ENCODE results near the gene SPATA6L. TPM values are rescaled to one million over a fixed set of nuclear protein-coding genes. Genes with fewer than 3 reads are reported as not detected.

Gene SPATA6L, protein sequence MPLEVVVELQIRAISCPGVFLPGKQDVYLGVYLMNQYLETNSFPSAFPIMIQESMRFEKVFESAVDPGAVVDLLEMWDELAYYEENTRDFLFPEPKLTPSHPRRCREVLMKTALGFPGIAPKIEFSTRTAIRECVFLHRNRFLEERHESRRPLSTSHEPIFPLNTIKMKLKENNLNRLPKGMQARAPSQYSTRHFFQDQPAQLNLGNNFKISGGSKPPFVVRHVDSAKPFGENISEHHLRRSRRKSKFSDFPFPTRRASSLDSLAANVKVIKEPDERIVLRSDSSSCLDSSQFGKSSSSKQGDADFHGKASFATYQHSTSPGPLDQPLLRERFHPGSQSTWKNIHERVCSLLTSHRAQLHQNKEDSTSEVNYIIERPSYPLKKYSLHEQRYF
- total RNA-seq: 0.22 and 0.43 TPM in 2 replicates

DNA sequence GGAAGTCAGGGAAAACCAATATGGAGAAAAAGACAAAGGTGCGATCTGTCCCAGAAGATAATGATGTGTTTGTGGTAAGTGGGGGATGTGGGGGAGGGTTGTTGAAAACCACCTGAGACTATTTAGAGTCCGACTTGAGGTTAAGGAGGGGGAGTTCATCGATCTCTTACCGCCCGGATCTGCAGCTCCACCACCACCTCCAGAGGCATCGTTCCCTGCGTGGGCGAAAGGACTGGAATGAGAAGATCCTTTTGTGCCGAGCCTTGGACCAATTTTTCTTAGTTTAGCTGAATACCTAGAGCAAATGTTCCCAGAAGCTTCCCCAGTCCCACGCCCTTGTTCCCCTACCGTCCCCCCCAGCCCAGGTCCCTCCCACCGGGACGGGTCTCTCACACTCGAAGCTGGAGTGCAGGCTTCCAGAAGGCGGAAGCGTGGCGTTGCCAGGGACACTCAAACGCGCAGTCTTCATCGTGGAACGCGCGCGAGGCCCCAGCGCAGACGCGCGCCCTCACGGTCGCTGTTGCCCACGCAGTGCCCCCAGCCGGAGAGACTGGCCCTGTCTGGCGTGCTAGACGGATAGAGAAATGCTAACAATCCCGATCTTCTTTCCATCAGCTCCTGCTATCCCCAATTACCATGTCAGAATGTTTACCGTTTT is at the start of gene SPATA6L:
Gene SPATA6L, minus strand, starts transcription at position 439 of the 658 bp plus-strand sequence. Its CDS starts 230 bp downstream, at position 209.

DNA sequence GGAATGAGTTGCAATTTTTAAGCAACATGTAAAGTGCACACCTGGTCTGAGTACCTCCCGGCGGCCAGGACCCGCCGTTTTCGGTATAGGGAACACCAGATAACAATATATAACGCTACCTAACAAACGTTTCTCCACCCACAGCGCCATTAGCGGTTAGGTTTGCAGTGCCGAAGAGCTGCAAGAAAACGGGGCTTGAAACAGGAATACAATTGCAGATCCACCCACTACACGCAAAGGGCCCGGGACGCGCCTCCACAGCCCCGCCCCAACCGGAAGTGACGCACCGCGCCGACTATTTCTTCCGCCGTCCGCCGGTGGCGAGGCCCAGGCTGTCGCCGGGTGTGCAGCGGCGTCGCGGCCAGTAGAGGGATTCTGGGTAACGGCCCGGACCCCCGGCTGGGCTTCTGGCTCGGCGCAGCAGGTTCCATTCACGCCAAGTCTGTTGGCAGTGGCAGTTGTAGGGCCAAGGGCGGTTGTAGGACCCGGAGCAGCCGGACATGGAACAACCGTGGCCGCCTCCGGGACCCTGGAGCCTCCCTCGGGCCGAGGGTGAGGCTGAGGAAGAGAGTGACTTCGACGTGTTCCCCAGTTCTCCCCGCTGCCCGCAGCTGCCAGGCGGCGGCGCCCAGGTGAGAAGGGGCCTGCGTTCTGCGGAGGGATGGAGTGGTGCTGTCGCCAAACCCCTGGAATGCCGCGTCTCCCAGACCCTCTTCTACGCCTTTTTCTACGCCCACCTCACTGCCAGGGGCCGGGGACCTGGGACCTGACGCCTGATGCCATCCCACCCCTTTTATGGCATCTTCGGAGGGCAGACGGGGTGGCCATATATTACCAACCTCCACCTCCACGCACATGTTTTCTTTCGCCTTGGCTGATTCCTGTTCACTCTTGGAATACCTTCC is 13.2 kb upstream of the SPATA6L start, which contains the start of gene CDC37L1:
Gene CDC37L1, plus strand, starts transcription at position 302 of the 905 bp plus-strand sequence. Its CDS starts 199 bp downstream, at position 501.

GRCh38 chr9:4662108-4662988 is 3.9 kb downstream of the SPATA6L start, which contains the start of gene PLPP6:
Gene PLPP6 (plus strand): TSS chr9:4662294. CDS start chr9:4662376, 82 bp downstream.

Other genes starting within 250 kb of the SPATA6L start
- gene SLC1A1, start 176.0 kb downstream of the SPATA6L start, total RNA-seq: 6.1 and 12.9 TPM in 2 replicates
- 6.7 and 9.0 TPM in 2 replicates for gene PLPP6, start 4.2 kb downstream of the SPATA6L start, total RNA-seq
- 11.2 and 15.6 TPM in 2 replicates for gene CDC37L1, start 13.1 kb upstream of the SPATA6L start, total RNA-seq
- gene AK3, start 74.7 kb upstream of the SPATA6L start, total RNA-seq: 42.5 and 47.7 TPM in 2 replicates
- 11.6 and 17.2 TPM in 2 replicates for gene RCL1, start 126.5 kb upstream of the SPATA6L start, total RNA-seq